HepG2 (cell line): ENCODE results near the gene SYPL2. TPM values are rescaled to one million over a fixed set of nuclear protein-coding genes. Genes with fewer than 3 reads are reported as not detected.
A peak's percentile ranks its signal among the peaks of the same experiment; 100 is the strongest.

Experiments used
- GMEB2 ChIP-seq: IDR thresholded peaks from 2 replicates; pipeline ENCODE4 v1.6.1; 2016; ENCODE audit warnings: missing biosample characterization, missing genetic modification reagents, low read depth
- HNF1A ChIP-seq, 2 experiments: sonication (generic) in 1 of 2; formaldehyde crosslinking in 1 of 2; IDR thresholded peaks; 2 replicates each; pipeline versions ENCODE4 v1.4.0 to v1.6.1; 2016 to 2020; ENCODE audit warnings: borderline replicate concordance in 1 of 2, low read depth in 1 of 2, mild to moderate bottlenecking in 1 of 2, missing genetic modification reagents in 1 of 2
- KAT7 ChIP-seq: IDR thresholded peaks from 2 replicates; pipeline ENCODE4 v1.6.1; 2018; ENCODE audit warnings: borderline replicate concordance, missing compliant biosample characterization
- KLF12 ChIP-seq: sonication (generic); formaldehyde crosslinking; IDR thresholded peaks from 2 replicates; pipeline ENCODE4 v1.4.0; 2020; ENCODE audit warnings: missing genetic modification reagents, borderline replicate concordance
- LCORL ChIP-seq, 2 experiments: fragments of 450-650 bp in 1 of 2; sonication (generic) in 1 of 2; formaldehyde crosslinking in 1 of 2; IDR thresholded peaks; 2 replicates each; pipeline versions ENCODE4 v1.5.0 to v1.6.1; 2017 to 2020; ENCODE audit warnings: antibody characterized with exemption in 1 of 2, missing genetic modification reagents in 1 of 2
- MED13 ChIP-seq: sonication (generic); formaldehyde crosslinking; IDR thresholded peaks from 2 replicates; pipeline ENCODE4 v1.5.0; 2020; ENCODE audit warnings: missing genetic modification reagents
- PATZ1 ChIP-seq: sonication (generic); formaldehyde crosslinking; IDR thresholded peaks from 2 replicates; pipeline ENCODE4 v1.4.0; 2020; ENCODE audit warnings: missing genetic modification reagents
- SP1 ChIP-seq, 2 experiments: fragments of 450-650 bp in 1 of 2; sonication (generic) in 1 of 2; formaldehyde crosslinking in 1 of 2; IDR thresholded peaks; 2 replicates each; pipeline versions ENCODE4 v1.4.0 to v1.6.1; 2016 to 2020; ENCODE audit warnings: missing genetic modification reagents in 1 of 2
- SRF ChIP-seq: IDR thresholded peaks from 2 replicates; pipeline ENCODE4 v1.6.1; 2011; ENCODE audit warnings: mild to moderate bottlenecking, low read depth, low read length, moderate library complexity
- TFDP1 ChIP-seq: IDR thresholded peaks from 2 replicates; pipeline ENCODE4 v1.6.1; 2016; ENCODE audit warnings: missing compliant biosample characterization, missing genetic modification reagents, borderline replicate concordance
- ZFX ChIP-seq: sonication (generic); formaldehyde crosslinking; IDR thresholded peaks from 2 replicates; pipeline ENCODE4 v1.4.0; 2020; ENCODE audit warnings: mild to moderate bottlenecking, low read depth, missing genetic modification reagents, moderate library complexity
- ZNF280B ChIP-seq: sonication (generic); formaldehyde crosslinking; IDR thresholded peaks from 2 replicates; pipeline ENCODE4 v1.5.0; 2020; ENCODE audit warnings: missing genetic modification reagents, mild to moderate bottlenecking, borderline replicate concordance
- ZNF343 ChIP-seq: sonication (generic); formaldehyde crosslinking; IDR thresholded peaks from 2 replicates; pipeline ENCODE4 v1.4.0; 2020; ENCODE audit warnings: mild to moderate bottlenecking, missing genetic modification reagents
- ZNF556 ChIP-seq: sonication (generic); formaldehyde crosslinking; IDR thresholded peaks from 2 replicates; pipeline ENCODE4 v1.4.0; 2020; ENCODE audit warnings: mild to moderate bottlenecking, missing genetic modification reagents, borderline replicate concordance
- ZNF607 ChIP-seq: sonication (generic); formaldehyde crosslinking; IDR thresholded peaks from 2 replicates; pipeline ENCODE4 v1.5.1; 2020; ENCODE audit warnings: missing genetic modification reagents, mild to moderate bottlenecking, borderline replicate concordance
- polyA plus RNA-seq, 8 experiments: library from polyadenylated mRNA; depleted of rRNA in 3 of 8; stranded (reverse) in 7 of 8; unstranded in 1 of 8; fragments of >200 nt; fragmentation: Illumina TruSeq in 4 of 8; extraction: Trizol in 4 of 8; gene quantifications; 2 replicates each; pipeline versions ENCODE4 v1.2.1 to v1.2.3, GENCODE V29; 2011 to 2016; ENCODE audit warnings: low read depth in 4 of 8, missing spikeins in 1 of 8, mixed read lengths in 1 of 8; ENCODE audit not compliant: insufficient read depth in 1 of 8
- total RNA-seq, 5 experiments: library from RNA; depleted of rRNA; stranded (reverse); fragments of >200 nt; fragmentation: Illumina TruSeq; extraction: Trizol; gene quantifications; 2 replicates each; pipeline ENCODE4 v1.2.3, GENCODE V29; 2016; ENCODE audit warnings: low read depth in 1 of 5

Gene SYPL2
- total and polyA plus RNA-seq, 2 of the 13 experiments (the other 11 are each of a cell fraction or from before 2014, with no cell fraction given), result 0.17 to 0.24 TPM

- TF ChIP-seq ZNF556 (CRISPR knock-in tag) (0 out of 2 replicates have a peak, but pooled peaks have one; percentile 57), SRF (no peak), TFDP1 (CRISPR knock-in tag) (peak; percentile 53; the same call in 1 of the 2 replicates), ZNF343 (CRISPR knock-in tag) (peak; percentile 61; the same call in 1 of the 2 replicates), PATZ1 (CRISPR knock-in tag) (peak; percentile 42; the same call in 1 of the 2 replicates), HNF1A (IDR thresholded peaks at IDR 0.05; ENCODE audit: low read depth) (no peak), HNF1A (CRISPR knock-in tag; IDR thresholded peaks at IDR 0.05; ENCODE audit: borderline replicate concordance) (peak; percentile 44; the same call in 1 of the 2 replicates), SP1 (IDR thresholded peaks at IDR 0.05) (no peak), SP1 (CRISPR knock-in tag; IDR thresholded peaks at IDR 0.05) (peak; percentile 72; the same call in 1 of the 2 replicates), MED13 (CRISPR knock-in tag) (0 out of 2 replicates have a peak, but pooled peaks have one; percentile 64), KLF12 (CRISPR knock-in tag) (peak; percentile 44; the same call in 1 of the 2 replicates), GMEB2 (CRISPR knock-in tag) (peak; percentile 53; the same call in 1 of the 2 replicates), ZFX (CRISPR knock-in tag) (peak; percentile 88), ZNF607 (CRISPR knock-in tag) (peak; percentile 25; the same call in 1 of the 2 replicates), ZNF280B (peak; percentile 86), KAT7 (CRISPR knock-in tag) (peak; percentile 84; the same call in 1 of the 2 replicates), LCORL (IDR thresholded peaks at IDR 0.05) (no peak), LCORL (CRISPR knock-in tag; IDR thresholded peaks at IDR 0.05) (peak; percentile 64)
Observed at GRCh38 chr1:109493805-109494539, 27.6 kb downstream of the SYPL2 start, which contains the start of gene CYB561D1 (continued).
